Right atrium auricular region (tissue), 2 donors: Measurements from ENCODE around the gene FBXO7. TPM values are rescaled to one million over a fixed set of nuclear protein-coding genes. Genes with fewer than 3 reads are reported as not detected.

Experiments used
- DNase-seq: peaks from one replicate; pipeline ENCODE4 v3.0.0-alpha.2; 2019; ENCODE audit warnings: low spot score
- H3K27ac ChIP-seq, 2 donors: fragments of 200-600 bp; sonication (generic); 1 replicate in 1 of 2; 2 replicates in 1 of 2; pipeline ENCODE4 v1.5.1; 2016 to 2019
- H3K27me3 ChIP-seq, 2 donors: fragments of 200-600 bp; sonication (generic); one replicate each; pipeline versions ENCODE4 v1.5.1 to v1.6.0; 2017 to 2019
- H3K36me3 ChIP-seq: fragments of 200-600 bp; sonication (generic); one replicate; pipeline ENCODE4 v1.5.1; 2016
- H3K4me1 ChIP-seq, 2 donors: fragments of 200-600 bp; sonication (generic); one replicate each; pipeline versions ENCODE4 v1.5.1 to v1.6.0; 2017 to 2019
- H3K4me3 ChIP-seq, 2 donors: fragments of 200-600 bp; sonication (generic); 1 replicate in 1 of 2; 2 replicates in 1 of 2; pipeline ENCODE4 v1.5.1; 2017 to 2019; ENCODE audit warnings: mild to moderate bottlenecking in 1 of 2, moderate library complexity in 1 of 2
- H3K9me3 ChIP-seq, 2 donors: fragments of 200-600 bp; sonication (generic); one replicate each; pipeline ENCODE4 v1.5.1; 2019
- total RNA-seq, 2 donors: library from RNA; depleted of rRNA; stranded (reverse); fragments of >200 nt; gene quantifications; one replicate each; pipeline ENCODE4 v1.1.0, GENCODE V29; 2016
- TF ChIP-seq, protein P1 (sequence below), 2 donors: fragments of 200-600 bp; sonication (generic); IDR thresholded peaks; one replicate each; pipeline ENCODE4 v1.5.1; 2019; ENCODE audit warnings: antibody characterized with exemption in 2 of 2

The FBXO7 gene
- total RNA-seq, 2 donors from 2014 or later = 48.2 to 55.1 TPM

- Histone ChIP-seq H3K36me3 (no peaks in the 10 kb centered on the region), H3K4me1 (no peaks in the 10 kb centered on the region), H3K4me3 (no peak overlapping the region), H3K27ac (no peak overlapping the region), H3K27me3 (no peaks in the 10 kb centered on the region), H3K9me3 (no peaks in the 10 kb centered on the region)
- no peak for DNase-seq
- TF ChIP-seq, protein P1, sequence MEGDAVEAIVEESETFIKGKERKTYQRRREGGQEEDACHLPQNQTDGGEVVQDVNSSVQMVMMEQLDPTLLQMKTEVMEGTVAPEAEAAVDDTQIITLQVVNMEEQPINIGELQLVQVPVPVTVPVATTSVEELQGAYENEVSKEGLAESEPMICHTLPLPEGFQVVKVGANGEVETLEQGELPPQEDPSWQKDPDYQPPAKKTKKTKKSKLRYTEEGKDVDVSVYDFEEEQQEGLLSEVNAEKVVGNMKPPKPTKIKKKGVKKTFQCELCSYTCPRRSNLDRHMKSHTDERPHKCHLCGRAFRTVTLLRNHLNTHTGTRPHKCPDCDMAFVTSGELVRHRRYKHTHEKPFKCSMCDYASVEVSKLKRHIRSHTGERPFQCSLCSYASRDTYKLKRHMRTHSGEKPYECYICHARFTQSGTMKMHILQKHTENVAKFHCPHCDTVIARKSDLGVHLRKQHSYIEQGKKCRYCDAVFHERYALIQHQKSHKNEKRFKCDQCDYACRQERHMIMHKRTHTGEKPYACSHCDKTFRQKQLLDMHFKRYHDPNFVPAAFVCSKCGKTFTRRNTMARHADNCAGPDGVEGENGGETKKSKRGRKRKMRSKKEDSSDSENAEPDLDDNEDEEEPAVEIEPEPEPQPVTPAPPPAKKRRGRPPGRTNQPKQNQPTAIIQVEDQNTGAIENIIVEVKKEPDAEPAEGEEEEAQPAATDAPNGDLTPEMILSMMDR (IDR thresholded peaks at IDR 0.05) = no peak
Observed at GRCh38 chr22:32448980-32449379, 25.6 kb upstream of the FBXO7 start.

- no peaks in the 10 kb centered on the region for H3K9me3 ChIP-seq
- no peaks in the 10 kb centered on the region for H3K36me3 ChIP-seq
- no peak overlapping the region for H3K4me3 ChIP-seq
- H3K27me3 ChIP-seq = no peaks in the 10 kb centered on the region
- H3K4me1 ChIP-seq = no peaks in the 10 kb centered on the region
- H3K27ac ChIP-seq = no peak overlapping the region
- TF ChIP-seq, protein P1 (IDR thresholded peaks at IDR 0.05) = no peak
- DNase-seq = no peak
Observed at GRCh38 chr22:32457031-32457430, 17.6 kb upstream of the FBXO7 start.

DNA sequence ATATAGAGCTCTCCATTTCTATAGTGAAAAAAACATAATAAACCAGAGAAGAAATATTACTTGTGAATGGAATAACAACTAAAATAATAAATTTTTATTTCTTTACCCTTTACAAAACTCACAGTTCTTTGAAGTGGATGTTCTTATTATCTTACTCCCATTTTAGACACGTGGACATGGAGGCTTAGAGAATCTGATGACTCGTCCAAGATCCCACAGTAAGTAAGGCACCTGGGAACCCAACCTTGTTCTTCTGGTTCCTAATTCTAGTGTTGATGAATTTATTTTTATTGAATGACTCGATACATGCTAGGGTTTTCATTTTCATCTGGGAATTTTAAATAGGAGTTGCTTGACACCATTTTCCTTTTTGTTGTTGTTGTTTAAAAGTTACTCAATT lies 12.2 kb upstream of the FBXO7 start:
- Histone ChIP-seq H3K9me3 (no peaks in the 10 kb centered on the region), H3K4me3 (no peak overlapping the region), H3K4me1 (no peaks in the 10 kb centered on the region), H3K27ac (no peak overlapping the region), H3K36me3 (no peaks in the 10 kb centered on the region), H3K27me3 (no peaks in the 10 kb centered on the region)
- no peak for DNase-seq
- TF ChIP-seq, protein P1 (IDR thresholded peaks at IDR 0.05) = no peak

DNA sequence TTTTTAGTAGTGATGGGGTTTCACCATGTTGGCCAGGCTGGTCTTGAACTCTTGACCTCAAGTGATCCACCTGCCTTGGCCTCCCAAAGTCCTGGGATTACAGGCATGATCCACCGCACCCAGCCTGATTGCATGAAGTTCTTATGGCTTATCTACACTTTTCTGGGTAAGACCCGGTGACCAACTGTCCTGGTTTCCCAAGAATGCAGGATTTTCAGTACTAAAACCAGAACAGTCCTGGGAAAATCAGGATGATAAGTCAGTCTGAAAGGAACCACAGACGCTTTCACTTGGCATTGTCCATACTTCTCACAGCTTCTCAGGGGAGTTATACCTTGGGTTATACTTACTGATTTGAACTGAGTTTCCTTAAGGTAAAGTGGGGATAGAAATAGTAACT lies 8.9 kb upstream of the FBXO7 start:
- TF ChIP-seq, protein P1 (IDR thresholded peaks at IDR 0.05) = no peak
- Histone ChIP-seq H3K27ac (no peak overlapping the region), H3K9me3 (no peaks in the 10 kb centered on the region), H3K4me3 (no peak overlapping the region), H3K4me1 (no peaks in the 10 kb centered on the region), H3K27me3 (no peaks in the 10 kb centered on the region), H3K36me3 (no peaks in the 10 kb centered on the region)
- no peak for DNase-seq

DNA sequence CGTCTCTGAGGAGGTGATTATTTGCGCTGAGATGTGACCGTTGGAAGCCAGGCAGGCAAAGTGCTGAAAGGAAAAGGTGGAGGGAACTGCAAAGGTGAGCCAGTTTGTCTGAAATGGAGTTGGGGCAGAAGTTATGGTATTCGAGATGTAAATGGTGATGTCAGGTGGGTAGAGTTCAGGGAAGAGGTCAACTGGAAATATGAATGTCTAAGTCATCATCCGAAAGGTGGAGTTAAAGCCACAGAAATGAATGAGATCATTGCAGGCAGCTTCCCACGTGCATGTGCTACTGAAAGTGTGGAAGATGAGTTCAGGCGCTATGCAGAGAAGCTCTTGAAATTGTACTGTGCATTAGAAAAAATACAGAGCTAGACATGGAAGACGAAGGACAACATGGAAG lies 8.1 kb upstream of the FBXO7 start:
- no peak for DNase-seq
- H3K4me1 ChIP-seq = no peaks in the 10 kb centered on the region
- H3K27me3 ChIP-seq = no peaks in the 10 kb centered on the region
- no peaks in the 10 kb centered on the region for H3K9me3 ChIP-seq
- TF ChIP-seq, protein P1 (IDR thresholded peaks at IDR 0.05) = no peak
- H3K36me3 ChIP-seq = no peaks in the 10 kb centered on the region
- H3K27ac ChIP-seq = no peak overlapping the region
- no peak overlapping the region for H3K4me3 ChIP-seq

DNA sequence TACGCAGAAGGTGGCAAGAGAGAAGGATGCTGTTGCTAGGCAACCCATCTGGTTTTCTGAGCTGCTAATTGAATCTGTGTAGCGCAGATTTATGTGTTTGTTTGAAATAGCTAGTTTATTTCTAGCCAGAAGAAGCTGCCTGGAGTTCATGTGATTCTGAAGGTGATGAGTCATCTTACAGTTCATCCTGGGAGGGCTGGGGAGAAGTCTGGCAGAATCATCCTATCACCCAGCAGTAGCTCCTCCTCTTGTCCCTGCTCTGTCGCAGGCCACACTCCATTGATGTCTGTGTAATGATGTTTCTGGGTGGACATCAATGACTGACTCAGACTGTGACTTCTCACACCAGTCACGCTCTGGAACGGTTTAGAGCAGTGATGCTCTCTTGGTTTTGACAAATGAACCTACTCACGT lies 4.8 kb upstream of the FBXO7 start:
- Histone ChIP-seq H3K27me3 (no peaks in the 10 kb centered on the region), H3K9me3 (no peaks in the 10 kb centered on the region), H3K27ac (no peak overlapping the region), H3K36me3 (no peaks in the 10 kb centered on the region), H3K4me3 (no peak overlapping the region), H3K4me1 (peaks cover 0 to 10% of the 10 kb centered on the region in 2 donors)
- DNase-seq = no peak
- TF ChIP-seq, protein P1 (IDR thresholded peaks at IDR 0.05) = no peak
